NCI-H146 (cell line): Measurements from ENCODE around the gene F8.
A peak's percentile ranks its signal among the peaks of the same experiment; 100 is the strongest.

ENCODE experiments used
- DNase-seq: peaks from one replicate; lab custom pipeline; 2025; lab: John Stamatoyannopoulos, UW

F8 gene

DNA sequence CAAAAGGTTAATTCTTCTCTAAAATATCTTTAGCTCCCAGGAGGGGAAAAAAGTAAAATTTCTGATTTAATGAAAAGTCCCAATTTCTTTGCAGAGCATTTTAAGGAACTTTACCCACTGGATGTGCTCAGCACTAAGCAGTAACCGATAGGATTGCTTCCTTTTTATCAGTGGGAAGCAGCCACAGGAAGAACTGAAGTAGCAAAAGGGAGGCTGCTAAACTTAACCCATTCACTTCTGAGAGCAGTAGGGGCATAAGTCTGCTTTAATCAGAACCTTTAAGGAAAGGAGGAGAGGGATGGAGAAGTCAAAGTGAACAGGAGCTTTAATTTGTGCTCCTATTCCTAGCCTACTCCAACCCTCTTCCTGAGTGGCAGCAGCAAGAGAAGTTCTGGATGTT, at the start of gene F8:
F8 (minus strand) TSS at position 139 of the 400 bp plus-strand sequence. CDS start 171 bp downstream, outside the sequence.
- DNase-seq = no peak

DNA sequence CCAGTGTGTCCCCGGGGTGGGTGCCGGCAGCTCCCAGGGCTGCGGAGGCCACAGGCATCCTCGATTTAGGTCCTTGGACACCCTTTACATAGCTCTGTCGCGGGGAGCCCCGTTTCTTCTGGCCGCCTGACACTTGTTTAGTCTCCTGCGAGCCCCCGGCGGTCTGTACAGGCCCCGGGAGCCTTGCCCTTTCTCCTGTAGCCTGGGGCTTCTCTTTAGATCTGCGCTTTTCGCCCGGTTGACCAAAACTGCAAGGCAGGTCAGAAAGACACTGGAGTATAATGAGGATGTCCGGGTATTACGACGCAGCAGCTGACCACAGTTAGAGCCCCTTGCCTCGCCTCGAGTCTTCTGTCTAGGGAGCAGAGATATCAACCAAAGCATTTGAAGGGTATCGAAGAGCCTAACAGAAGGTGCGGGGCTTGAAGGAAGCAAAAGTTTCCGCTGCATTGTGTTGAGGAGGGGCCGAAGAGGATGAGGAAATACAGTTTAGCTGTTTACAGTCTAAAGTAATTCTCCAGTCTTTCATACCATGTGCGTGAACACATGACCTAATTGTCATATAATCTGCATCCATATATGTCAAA, 49.3 kb upstream of the F8 start:
- DNase-seq = peak; percentile 63

DNA sequence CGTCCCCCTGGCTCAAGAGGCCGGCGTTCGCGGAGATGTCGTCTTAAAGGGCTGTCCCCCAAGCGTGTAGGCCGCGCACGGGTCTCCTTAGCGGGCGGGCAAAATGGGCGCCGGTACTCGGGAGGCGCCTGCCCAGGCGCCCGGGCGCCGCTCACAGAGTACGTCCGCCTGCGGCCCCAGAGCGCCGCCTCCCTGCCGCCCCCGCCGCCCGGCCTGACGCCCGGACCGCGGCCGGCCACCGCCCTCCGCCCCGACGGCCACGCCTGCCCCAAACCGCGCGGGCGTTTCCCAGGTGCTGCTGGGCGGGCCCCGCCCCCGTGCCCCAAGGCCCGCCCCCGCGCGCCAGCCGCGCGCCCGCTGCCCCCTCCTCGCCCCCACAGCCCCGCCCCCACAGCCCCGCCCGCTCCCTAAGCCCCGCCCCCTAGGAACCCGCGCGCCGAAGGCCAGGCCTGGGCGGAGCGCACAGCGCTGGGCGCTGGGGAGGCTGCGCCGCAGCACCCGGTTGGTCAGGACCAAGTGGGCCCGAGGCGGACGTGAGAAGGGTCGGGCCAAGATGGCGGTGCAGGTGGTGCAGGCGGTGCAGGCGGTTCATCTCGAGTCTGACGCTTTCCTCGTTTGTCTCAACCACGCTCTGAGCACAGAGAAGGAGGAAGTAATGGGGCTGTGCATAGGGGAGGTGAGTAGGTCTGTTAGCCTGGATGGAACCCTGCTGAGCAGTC, 48.6 kb upstream of the F8 start, which contains the start of the genes BRCC3, CMC4 and MTCP1:
BRCC3 (plus strand) TSS at position 534 of the 719 bp plus-strand sequence; CDS start at position 554, 20 bp downstream.
CMC4 (minus strand) TSS at position 162 of the 719 bp plus-strand sequence. CDS start 7,113 bp downstream, outside the sequence.
MTCP1 (minus strand) TSS at position 162 of the 719 bp plus-strand sequence. CDS start 5,126 bp downstream, outside the sequence.
- peak; percentile 92 for DNase-seq

DNA sequence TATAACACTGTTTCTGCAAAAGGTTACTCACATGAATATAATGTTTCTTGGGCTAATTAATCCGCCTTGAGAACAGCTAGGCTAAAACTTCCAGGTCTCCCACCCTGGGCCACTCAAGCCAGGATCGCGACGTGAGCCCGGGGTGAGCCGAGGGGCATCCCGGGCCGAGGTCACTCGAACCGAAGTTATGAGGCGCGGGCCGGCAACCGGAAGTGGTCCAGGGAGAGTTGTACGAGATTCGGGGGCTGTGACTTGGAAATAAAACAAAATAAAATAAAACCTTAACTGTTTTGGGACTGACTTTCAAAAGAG, 48.1 kb upstream of the F8 start:
- DNase-seq = no peak

DNA sequence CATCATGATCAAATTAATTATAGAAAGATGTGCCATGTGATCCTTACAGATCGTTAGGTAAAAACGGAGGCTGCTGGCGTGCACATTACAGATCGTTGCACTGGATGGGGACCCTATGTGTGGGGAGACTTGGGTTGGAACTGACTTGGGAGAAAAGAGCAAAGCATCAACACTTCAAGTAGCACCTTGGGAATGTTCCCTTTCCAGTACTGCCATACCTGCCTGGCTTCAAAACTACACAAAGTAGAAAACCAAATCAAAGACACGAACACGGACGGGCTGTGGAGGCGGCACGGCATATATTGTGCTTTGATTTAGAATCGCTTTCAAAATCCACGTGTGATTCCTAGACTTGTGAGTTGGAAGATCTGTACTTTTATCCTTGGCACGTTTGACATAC, 47.5 kb upstream of the F8 start:
- peak; percentile 17 for DNase-seq

DNA sequence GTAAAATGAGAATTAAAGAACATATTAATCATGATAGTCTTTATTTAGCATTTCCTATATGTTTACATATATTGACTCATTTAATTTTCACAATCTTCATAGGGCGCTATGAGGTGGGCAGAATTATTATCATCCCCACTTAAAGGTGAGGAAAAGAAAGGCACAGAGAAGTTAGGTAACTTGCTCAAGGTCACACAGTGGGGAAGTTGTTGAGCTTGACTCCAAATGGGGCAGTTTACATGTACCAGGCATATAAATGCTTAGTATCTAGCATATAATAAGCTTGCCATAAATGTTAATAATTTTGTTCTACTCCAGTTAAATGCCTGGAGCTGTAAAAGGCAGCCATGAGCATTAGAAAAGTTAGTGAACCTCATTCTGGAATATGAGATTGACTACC, 46.9 kb upstream of the F8 start:
- DNase-seq = no peak

DNA sequence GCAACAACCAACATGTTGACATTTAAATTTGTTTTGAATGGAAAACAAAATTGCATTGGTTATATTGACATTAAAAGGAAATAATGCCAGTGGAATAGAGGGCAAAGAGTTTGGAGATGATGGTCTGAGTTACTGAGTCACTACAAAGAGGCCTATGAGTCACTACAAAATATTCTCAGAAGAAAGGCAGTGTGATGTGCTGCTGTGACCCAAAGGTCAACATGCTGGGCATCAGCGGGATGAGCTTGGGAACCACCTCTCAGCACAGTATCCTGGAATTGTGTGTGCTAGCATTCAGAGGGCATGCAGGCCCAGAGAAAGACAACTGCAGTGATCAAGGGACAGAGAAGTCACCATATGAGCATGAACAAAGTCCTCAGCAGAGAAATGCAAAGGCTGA, 45.6 kb upstream of the F8 start:
- DNase-seq = no peak

DNA sequence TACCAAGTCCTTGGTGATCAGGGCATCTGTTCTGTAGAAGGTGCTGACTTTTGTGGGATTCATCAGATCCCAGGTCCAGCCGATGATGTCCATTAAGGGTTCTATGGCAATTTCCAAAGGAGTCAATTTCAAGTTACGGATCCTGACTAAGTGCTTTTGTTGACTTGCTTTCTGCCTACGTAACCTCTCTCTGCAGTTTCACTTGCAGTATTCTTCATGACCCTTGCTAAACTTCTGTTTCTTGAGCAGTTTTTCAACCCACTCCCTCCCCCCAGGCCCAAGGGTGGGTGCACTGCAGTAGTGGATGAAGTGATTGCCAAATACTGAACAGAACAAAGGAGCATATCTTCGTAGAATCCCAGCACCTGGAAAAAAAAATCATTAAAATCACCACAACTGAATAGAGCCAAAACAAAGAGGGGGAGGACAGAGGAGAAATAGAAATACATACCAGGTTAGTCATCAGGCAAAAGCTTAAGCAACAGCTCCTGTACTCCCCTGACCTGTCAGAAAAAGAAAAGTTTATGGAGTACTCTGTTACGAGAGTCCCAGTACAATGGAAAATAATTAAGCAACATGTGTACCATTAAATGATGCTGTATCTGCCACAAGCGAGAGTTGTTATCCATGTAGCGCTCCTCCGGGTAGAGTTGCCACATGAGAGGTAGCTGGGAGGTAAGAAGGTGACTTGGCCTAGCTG, 42.7 kb upstream of the F8 start:
- no peak for DNase-seq

DNA sequence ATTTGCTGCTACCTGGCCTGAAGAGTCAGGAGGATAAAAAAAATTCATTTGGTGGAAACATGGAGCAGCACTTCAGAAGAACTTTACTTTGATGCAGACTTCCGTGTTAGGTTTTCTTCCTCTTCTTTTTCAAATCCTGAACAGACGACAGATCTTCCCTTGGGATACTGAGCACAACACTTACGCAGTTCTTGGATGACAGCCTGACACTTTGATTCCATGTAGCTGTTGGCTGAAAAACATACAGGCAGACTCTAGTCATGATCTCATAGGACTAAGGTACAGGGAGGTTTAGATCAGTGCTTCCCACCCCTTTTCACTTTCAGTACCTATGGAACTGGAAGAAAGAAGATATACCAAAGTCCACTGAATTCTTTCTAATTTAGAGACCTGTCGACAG, 39.2 kb upstream of the F8 start:
- DNase-seq = no peak

DNA sequence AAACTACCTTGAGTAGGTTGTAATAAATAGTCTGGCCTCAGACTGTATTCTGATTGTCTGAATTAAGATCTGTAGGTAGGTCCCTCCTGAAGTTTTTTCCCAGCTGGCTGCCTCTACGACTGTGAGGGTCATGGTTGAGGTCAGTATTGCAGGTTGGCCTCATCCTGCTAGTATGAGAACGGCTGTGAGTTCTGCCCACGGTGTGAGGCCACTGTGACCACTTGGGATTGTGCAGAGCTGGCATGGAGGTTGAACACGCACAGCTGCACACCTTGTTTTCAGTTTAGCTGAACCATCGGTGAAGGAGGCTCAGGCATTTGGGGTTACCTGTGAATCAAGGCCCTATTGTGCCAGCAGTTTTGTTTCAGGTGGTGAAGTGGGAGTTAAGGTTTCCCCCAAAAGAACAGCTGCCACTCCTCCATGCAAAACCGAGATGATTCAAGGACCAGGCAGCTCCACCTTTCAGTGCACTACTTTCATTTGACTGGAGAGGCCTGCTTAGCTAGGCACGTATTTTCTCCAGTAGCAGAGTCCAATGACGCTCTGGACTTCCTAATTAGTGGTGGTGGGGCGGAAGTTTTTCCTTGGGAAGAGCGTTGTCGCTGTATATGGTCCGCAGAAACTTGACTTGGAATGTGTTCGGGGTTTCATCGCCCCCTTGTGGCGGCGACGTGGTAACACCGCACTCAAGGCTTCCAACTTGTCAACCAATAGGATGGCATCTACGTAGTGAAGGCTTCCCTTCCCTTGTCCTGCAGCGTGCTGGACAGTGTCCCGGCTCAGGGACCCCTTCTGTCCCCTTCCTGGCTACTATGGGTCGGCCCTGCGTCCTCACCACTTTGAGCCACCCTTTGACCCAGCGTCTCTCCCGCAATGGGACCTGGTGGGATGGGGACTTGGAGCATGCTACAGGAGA, 34.6 kb upstream of the F8 start:
- DNase-seq = peak; percentile 42

DNA sequence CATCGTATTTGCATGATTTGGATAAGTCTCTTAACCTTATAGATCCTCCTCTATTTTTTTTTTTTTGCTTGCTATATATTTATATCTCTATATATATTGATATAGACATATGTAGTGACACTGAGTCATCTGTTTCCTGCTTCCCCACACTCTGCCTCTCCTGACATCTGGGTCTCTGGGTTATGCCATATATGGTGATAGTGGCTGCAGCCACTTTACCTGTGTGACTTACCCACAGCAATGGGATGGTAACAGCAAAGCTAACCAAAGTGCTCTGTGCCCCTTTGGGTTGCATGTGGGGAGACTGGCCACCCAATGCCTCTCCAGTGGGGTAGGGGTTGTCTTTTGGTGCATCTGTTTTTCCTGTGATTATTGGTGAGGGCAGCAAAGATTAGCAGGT, 33.9 kb upstream of the F8 start:
- DNase-seq = no peak

DNA sequence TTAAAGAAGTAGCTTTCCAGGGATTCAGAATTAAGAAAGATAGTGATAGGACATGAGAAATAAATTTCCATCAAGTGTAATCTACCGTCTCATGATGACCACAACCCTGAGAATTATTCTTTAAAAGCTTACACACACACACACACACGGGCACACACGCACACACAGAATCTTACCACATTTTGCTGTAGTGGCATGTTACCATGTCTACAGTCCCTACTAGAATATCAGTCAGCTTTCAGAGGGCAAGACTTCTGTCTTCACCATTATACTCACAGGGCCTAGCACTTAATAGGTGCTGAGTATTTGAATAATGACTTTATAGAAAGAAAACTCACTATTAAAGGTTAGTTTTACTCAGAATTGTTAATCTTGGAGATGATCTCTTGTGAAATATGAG, 33.0 kb upstream of the F8 start:
- DNase-seq = no peak

DNA sequence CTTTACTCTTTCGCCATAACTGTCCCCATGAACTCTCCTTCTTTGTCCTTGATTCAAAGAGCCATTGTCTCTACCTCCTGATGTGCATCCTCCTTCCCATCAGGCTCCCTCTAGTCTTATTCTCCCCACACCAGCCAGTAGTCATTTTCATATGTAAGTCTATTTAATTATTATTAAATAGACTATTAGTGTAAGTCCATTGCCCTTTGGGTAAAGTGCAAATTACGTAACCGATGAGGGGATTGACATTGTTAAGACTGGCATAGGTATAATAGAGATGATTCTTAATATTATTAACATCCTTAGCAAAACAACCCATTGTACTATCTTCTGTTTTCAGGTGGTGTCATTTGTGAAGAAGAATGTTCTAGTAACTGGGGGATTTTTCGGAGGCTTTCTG, 31.7 kb upstream of the F8 start:
- no peak for DNase-seq

DNA sequence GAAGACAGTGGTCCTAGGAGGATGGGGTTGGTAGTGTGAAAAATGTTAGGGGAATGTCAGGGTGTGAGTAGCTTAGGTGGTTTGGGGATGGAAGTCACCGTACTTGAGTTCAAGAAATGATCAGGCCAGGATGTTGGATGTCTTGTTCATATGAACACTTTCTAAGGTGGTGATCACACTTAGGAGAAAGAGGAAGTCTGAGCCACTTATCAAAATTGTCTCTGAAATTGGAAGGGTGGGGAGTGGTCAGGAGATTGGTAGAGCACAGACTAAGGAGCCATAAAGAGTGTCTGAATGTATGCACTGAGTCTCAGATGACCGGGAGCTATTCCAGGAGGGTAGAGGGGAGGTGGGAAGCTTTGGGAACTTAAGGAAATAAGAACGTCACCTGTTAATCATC, 31.1 kb upstream of the F8 start:
- DNase-seq = no peak

DNA sequence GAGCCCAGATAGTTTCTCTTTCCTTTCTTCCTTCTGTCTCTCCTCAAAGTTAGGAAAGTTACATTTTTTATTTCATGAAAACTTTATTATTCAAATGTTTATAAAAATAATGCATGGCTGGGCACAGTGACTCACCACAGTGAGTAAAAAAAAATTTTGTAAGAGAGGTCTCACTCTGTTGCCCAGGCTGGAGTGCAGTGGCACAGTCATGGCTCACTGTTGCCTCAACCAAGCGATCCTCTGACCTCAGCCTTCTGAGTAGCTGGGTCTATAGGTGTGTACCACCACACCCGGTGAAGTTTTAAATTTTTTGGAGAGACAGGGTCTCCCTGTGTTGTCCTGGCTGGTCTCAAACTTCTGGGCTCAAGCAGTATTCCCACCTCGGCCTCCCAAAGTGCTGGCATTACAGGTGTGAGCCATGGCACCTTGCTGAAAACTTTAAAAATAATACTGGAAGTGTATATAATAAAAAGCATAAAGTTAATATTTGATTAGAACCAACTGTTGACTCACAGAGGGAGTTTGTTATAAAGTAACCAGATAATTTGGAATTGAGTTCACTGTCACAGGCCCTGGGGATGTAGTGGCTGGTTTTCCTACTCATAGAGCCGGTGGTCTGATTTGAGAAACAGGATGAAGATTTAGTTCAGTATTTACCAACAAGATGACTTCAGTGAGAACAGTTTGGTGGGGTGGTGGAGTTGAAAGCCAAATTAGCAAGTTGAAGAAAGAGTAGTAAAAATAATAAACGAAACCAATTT, 30.4 kb upstream of the F8 start:
- DNase-seq = no peak

DNA sequence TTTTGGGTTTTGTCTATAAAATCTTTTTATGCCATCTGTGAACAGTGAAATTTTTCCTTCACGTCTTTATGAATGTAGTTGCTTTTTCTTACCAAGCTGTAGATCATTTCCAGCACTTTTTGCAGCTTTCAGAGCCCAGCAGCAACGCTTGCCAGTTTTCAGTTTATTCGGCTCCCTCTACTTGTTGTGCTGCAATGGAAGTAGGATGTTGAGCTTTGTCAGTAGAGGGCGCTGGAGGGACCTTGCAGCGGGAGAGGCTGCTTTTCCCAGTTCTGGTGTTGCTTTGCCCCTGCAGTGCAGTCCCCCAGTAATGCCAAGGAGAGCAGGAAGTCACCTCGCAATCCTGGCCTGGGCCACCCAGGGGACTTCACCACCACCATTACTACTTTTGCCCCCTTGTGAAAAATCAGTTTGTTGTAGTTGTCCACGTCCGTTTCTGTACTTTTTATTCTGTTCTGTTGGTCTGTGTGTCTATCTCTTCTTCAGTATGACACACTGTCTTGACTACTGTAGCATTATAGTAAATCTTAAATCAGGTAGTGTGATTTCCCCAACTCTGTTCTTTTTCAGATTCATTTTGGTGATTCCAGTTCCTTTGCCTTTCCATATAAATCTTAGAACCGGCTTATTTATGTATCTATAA, 26.6 kb upstream of the F8 start:
- peak; percentile 36 for DNase-seq

DNA sequence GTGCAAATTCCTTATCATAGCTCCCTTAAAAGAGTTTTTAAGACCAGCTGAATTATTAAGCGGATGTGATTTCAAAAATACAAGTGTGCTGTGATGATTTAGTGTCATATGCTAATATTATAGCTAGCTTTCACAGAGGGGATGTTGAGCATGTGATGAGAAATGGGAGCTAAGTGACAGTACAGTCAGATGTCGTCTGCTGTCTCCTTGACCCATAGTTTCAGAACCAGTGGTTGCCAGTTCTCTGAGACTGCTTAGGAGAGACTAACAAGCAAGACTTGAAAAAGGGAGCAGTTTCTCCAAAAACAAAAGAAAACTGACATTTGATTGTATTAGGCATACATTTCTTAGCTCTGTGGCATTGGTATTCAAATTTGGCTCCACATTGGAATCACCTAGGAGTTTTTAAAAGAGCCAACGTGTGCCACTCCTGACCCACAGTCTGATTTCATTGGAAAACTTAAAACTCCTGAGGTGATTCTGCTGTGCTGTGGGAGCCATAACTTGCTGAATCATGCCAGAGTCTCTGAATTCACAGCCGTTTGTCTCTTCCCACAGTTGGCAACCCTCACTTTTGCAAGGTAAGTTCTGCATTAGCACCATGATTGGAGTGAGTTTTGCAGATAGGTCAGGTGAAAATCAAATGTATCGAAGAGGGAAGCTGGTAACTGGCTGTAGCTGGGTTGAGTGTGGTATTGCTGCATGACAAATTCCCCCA, 24.4 kb upstream of the F8 start:
- DNase-seq = no peak

DNA sequence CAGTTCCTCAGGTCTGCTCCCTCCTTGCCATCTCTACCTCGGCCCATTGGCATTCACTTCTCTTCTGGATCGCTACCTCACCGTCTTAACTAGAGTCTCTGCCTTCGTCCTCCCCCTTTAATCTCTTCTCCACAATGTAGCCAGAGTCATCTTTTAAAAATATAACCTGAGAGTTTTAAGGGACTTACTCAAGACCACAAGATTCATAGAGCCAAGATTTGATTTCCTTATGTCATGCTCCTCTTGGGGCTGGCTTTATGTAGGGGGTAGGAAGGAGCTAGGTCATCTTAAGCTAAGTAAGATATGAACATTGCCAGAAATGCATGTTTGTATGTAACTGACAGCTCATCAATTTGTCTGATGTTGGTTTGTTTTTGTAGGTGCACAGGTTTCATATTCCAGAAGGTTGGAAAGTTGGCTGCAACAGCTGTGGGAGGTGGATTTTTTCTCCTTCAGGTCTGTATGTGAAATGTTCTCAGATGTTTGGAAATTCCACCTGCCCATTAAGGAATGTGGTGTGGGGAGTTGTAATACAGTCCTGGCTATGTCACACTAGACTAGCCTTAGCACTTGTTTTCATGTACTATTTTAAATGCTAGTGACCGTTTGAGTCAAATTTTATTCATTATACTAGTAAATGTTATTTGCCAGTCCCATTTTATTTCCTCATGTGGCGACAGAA, 23.7 kb upstream of the F8 start:
- no peak for DNase-seq

DNA sequence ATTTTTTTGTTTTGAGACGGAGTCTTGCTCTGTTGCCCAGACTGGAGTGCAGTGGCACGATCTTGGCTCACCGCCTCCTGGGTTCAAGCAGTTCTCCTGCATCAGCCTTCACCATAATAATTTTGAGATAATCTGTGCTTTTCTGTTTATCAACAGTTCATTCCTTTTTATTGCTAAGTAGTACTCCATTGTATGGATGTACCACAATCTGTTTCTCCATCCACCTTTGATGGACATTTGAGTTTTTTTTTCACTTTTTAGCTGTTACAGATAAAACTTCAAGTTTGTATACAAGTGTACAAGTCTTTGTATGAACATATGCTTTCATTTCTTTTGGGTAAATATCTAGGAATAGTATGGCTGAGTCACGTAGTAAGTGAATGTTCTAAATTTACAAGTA, 13.2 kb upstream of the F8 start:
- no peak for DNase-seq

DNA sequence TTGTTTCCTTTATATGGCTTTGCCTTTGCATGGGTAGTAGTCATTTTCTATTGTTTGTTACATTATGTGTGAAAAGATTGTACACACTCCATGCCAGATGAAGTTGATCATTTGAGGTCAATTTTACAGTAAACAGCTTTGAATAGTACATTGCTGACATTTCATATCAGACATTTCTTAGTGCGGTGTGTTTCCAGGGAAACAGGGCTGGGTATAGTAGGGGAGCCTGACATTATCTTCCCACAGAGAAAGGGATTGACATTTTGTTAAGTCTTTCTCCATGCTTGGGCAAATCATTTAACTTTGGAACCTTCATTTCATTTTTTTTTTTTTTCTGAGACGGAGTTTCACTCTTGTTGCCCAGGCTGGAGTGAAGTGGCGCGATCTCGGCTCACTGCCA, 9.1 kb upstream of the F8 start:
- no peak for DNase-seq
